ENCODE measurements around the gene FGFBP2.

The FGFBP2 gene

DNA sequence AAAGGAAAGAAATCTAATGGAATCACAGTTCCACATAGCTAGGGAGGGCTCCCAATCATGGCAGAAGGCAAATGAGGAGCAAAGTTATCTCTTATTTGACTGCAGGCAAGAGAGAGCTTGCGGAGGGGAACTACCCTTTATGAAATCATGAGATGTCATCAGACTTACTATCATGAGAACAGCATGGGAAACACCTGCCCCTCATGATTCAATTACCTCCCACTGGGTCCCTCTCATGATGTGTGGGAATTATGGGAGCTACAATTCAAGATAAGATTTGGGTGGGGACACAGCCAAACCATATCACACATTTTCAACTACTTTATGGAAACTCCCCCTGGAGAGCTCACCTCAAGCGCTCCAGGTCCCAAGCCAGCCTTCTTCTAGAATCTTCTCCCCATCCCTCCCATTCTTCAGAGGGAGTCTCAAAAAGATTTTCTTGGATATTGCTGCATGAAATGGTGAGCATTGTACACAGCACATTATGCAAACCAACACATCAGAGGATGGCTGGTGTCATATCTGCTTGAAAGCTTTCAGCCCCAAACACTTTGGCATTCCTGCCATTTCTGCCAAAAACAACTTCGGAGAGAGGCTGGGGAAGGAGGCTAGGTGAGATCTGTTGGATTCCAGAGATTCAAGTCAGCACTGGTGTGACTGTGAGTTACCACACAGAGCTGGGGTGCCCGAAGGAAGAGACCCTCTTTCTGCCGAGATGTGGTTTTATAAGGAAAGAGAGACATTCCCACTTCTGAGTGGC lies 31.3 kb downstream of the FGFBP2 start:
- Histone ChIP-seq H3K27me3 (ENCODE audit: control insufficient read depth in 1 of 2, insufficient read depth in 2 of 2, low read length in 2 of 2) (peaks cover 0 to 2% of the 10 kb centered on the region in 2 donors), H3K9ac (ENCODE audit: low read length in 2 of 2) (no peak overlapping the region), H3K9me3 (ENCODE audit: control insufficient read depth in 2 of 2, low read length in 2 of 2) (no peaks in the 10 kb centered on the region), H3K4me1 (ENCODE audit: control insufficient read depth, insufficient read depth, low read length) (no peaks in the 10 kb centered on the region), H3K4me3 (ENCODE audit: low read length in 2 of 2) (no peak overlapping the region), H3K36me3 (ENCODE audit: control insufficient read depth in 2 of 2, insufficient read depth in 2 of 2, low read length in 2 of 2) (no peaks in the 10 kb centered on the region), H3K27ac (ENCODE audit: low read length) (no peak overlapping the region)

DNA sequence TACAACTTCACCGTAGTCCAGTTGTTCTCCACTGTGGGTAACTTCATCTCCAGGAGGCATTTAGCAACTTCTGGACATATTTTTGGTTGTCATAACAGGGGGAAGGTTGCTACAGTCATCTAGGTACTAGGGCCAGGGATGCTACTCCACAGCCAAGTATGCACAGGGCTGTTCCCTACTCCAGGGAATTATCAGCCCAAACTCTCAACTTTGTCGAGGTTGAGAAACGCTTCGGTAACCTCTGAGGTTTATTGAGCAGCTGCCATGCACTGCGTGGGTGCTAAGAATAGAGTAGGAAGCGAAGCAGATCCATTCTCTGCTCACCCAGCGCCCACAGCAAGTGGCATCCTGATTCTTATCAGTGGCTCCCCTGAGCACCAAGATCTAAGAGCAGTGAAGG lies 32.7 kb downstream of the FGFBP2 start:
- H3K36me3 ChIP-seq (ENCODE audit: control insufficient read depth in 2 of 2, insufficient read depth in 2 of 2, low read length in 2 of 2), result no peaks in the 10 kb centered on the region
- no peaks in the 10 kb centered on the region for H3K4me1 ChIP-seq (ENCODE audit: control insufficient read depth, insufficient read depth, low read length)
- H3K9me3 ChIP-seq (ENCODE audit: control insufficient read depth in 2 of 2, low read length in 2 of 2), result no peaks in the 10 kb centered on the region
- H3K27ac ChIP-seq (ENCODE audit: low read length), result no peak overlapping the region
- no peak overlapping the region for H3K9ac ChIP-seq (ENCODE audit: low read length in 2 of 2)
- H3K27me3 ChIP-seq (ENCODE audit: control insufficient read depth in 1 of 2, insufficient read depth in 2 of 2, low read length in 2 of 2), result peaks cover 0 to 2% of the 10 kb centered on the region in 2 donors
- no peak overlapping the region for H3K4me3 ChIP-seq (ENCODE audit: low read length in 2 of 2)

DNA sequence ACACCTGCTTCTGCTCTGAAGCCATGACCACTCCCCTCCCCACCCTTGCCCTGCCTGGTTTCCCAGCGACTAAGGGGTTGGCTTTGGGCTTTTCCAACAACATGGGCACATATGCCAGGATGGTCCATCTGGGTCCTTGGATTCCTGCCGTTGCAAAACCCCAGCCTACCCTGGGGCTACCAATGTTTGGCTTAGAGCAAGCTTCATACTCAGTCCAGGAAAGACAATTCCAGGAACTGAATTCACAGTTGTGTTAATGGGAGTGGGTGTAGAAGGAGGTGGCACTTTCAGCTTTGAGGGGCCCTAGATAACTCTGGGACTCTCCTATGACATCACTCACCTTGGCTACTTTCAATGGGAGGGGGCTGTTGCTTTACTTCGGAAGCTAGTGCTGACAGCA lies 33.4 kb downstream of the FGFBP2 start:
- Histone ChIP-seq H3K27me3 (ENCODE audit: control insufficient read depth in 1 of 2, insufficient read depth in 2 of 2, low read length in 2 of 2) (peaks cover 0 to 2% of the 10 kb centered on the region in 2 donors), H3K9ac (ENCODE audit: low read length in 2 of 2) (no peak overlapping the region), H3K36me3 (ENCODE audit: control insufficient read depth in 2 of 2, insufficient read depth in 2 of 2, low read length in 2 of 2) (no peaks in the 10 kb centered on the region), H3K9me3 (ENCODE audit: control insufficient read depth in 2 of 2, low read length in 2 of 2) (no peaks in the 10 kb centered on the region), H3K4me3 (ENCODE audit: low read length in 2 of 2) (no peak overlapping the region), H3K27ac (ENCODE audit: low read length) (no peak overlapping the region), H3K4me1 (ENCODE audit: control insufficient read depth, insufficient read depth, low read length) (no peaks in the 10 kb centered on the region)

DNA sequence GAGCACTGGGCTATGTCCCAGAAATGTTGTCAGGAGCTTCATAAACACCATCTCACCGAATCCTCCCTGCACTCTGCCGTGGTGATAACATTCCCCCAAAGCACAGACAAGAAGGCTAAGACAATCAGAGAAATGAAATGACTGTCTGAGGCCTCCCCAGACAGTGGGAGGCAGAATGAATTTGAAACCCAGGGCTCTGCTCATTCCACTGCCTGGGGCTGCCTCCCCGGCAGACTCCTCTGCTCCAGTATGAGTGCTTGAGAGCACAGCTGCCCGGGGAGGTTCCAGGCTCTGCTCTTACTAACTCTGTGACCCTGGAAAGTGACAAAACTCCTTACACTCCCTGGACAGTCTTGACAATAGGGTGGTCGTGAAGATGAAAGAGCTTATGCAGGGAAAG lies 34.1 kb downstream of the FGFBP2 start:
- no peak overlapping the region for H3K9ac ChIP-seq (ENCODE audit: low read length in 2 of 2)
- no peak overlapping the region for H3K27ac ChIP-seq (ENCODE audit: low read length)
- no peaks in the 10 kb centered on the region for H3K9me3 ChIP-seq (ENCODE audit: control insufficient read depth in 2 of 2, low read length in 2 of 2)
- H3K4me3 ChIP-seq (ENCODE audit: low read length in 2 of 2), result no peak overlapping the region
- no peaks in the 10 kb centered on the region for H3K36me3 ChIP-seq (ENCODE audit: control insufficient read depth in 2 of 2, insufficient read depth in 2 of 2, low read length in 2 of 2)
- no peaks in the 10 kb centered on the region for H3K4me1 ChIP-seq (ENCODE audit: control insufficient read depth, insufficient read depth, low read length)
- peaks cover 0 to 2% of the 10 kb centered on the region in 2 donors for H3K27me3 ChIP-seq (ENCODE audit: control insufficient read depth in 1 of 2, insufficient read depth in 2 of 2, low read length in 2 of 2)

DNA sequence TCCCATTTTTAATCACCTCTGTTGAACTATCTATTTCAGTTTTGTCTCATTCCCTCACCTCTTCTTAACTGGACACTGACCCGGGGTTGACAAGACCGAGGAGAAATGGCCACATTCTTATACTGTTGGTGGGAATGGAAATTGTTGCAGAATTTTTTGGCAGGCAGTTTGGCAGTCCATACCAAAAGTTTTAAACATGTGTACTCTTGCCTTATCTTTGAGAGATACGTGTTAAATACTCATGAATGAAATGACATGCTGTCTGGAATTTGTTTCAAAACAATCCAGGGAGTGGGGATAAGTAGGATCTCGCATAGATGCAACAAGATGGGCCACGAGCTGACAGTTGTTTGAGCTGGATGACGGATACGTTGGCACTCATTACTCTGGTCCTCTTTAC lies 36.5 kb downstream of the FGFBP2 start:
- H3K27ac ChIP-seq (ENCODE audit: low read length), result no peak overlapping the region
- no peaks in the 10 kb centered on the region for H3K36me3 ChIP-seq (ENCODE audit: control insufficient read depth in 2 of 2, insufficient read depth in 2 of 2, low read length in 2 of 2)
- H3K9ac ChIP-seq (ENCODE audit: low read length in 2 of 2), result no peak overlapping the region
- H3K4me1 ChIP-seq (ENCODE audit: control insufficient read depth, insufficient read depth, low read length), result no peaks in the 10 kb centered on the region
- no peak overlapping the region for H3K4me3 ChIP-seq (ENCODE audit: low read length in 2 of 2)
- no peaks in the 10 kb centered on the region for H3K9me3 ChIP-seq (ENCODE audit: control insufficient read depth in 2 of 2, low read length in 2 of 2)
- peaks cover 0 to 2% of the 10 kb centered on the region in 2 donors for H3K27me3 ChIP-seq (ENCODE audit: control insufficient read depth in 1 of 2, insufficient read depth in 2 of 2, low read length in 2 of 2)

DNA sequence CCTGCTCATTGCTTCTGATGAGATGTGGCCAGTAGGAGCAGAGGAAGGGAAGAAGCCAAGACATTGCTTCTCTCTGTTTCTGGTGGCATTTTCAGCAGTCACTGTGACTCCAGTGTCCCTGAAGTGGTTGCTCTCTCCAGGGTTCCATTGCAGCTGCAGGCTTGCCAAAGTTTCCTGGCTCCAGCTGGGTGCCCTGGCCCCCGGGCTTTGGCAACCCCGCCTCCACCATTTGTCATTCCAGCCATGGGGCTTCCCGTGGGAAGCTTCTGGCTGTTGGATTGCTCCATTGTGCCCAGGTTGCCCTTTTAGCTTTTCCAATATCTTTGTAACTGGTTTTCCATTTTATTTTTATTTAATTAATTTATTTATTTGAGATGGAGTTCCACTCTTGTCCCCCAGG lies 37.1 kb downstream of the FGFBP2 start:
- peaks cover 0 to 2% of the 10 kb centered on the region in 2 donors for H3K27me3 ChIP-seq (ENCODE audit: control insufficient read depth in 1 of 2, insufficient read depth in 2 of 2, low read length in 2 of 2)
- no peaks in the 10 kb centered on the region for H3K4me1 ChIP-seq (ENCODE audit: control insufficient read depth, insufficient read depth, low read length)

DNA sequence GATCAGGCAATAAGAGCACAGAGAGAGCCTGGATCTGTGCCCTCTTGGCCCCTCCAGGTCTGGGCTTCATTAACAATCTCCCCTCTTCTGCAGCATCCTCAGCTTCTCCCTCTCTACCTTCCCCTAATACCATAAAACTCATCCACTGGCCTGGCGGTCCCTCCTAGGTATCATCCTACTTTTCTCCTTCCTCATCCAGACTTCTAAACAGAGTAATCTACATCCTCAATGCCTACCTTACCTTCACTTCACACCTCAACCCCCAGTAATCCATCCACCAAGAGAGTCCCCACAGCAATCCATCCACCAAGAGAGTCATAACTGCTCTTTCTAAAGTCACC lies 41.4 kb downstream of the FGFBP2 start:
- Histone ChIP-seq H3K9ac (ENCODE audit: low read length in 2 of 2) (no peak overlapping the region), H3K27me3 (ENCODE audit: control insufficient read depth in 1 of 2, insufficient read depth in 2 of 2, low read length in 2 of 2) (no peaks in the 10 kb centered on the region), H3K36me3 (ENCODE audit: control insufficient read depth in 2 of 2, insufficient read depth in 2 of 2, low read length in 2 of 2) (no peaks in the 10 kb centered on the region), H3K4me1 (ENCODE audit: control insufficient read depth, insufficient read depth, low read length) (no peaks in the 10 kb centered on the region), H3K27ac (ENCODE audit: low read length) (no peak overlapping the region), H3K4me3 (ENCODE audit: low read length in 2 of 2) (no peak overlapping the region), H3K9me3 (ENCODE audit: control insufficient read depth in 2 of 2, low read length in 2 of 2) (no peaks in the 10 kb centered on the region)

More for the DNA sequence above, 37.1 kb downstream of the FGFBP2 start:
- Histone ChIP-seq H3K9ac (ENCODE audit: low read length in 2 of 2) (no peak overlapping the region), H3K4me3 (ENCODE audit: low read length in 2 of 2) (no peak overlapping the region), H3K9me3 (ENCODE audit: control insufficient read depth in 2 of 2, low read length in 2 of 2) (no peaks in the 10 kb centered on the region), H3K27ac (ENCODE audit: low read length) (no peak overlapping the region), H3K36me3 (ENCODE audit: control insufficient read depth in 2 of 2, insufficient read depth in 2 of 2, low read length in 2 of 2) (no peaks in the 10 kb centered on the region)

DNA sequence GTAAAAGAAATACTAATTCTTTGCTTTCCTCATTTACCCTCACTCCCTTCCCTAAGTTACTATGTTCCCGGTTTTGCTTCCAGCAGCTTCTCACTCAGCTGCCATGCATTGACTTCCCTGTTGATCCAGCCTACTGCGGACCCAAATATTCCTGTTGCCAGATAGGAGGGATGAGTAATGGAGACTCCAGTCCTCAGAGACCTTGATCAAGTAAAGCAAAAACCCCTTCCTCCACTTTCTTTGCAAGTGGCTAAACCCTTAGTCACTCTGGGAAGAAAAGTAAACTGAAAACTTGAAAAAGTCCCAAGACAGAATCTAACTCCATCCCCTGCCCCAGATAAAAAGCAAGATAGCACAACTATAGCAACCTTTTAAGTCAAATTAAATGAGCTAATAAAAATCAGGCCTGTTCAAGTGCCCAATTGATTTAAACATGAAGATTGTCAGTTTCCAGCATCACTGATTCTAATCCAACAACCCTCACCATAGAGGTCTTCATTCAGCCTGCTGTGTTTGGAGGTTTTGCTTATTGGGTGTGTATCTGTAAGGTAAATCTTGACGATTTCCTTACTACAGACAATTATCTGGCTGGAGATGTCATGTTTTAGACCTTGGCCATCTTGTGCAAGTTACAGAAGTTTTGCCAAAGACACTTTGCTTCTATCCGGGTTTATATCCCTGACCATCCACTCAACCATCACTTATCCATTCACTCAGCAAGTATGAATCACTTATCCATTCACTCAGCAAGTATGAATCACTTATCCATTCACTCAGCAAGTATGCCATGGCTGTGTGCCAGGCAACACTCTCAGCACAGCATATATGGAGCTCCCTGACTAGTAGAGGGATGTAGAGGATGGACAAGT lies 42.0 kb downstream of the FGFBP2 start:
- Histone ChIP-seq H3K36me3 (ENCODE audit: control insufficient read depth in 2 of 2, insufficient read depth in 2 of 2, low read length in 2 of 2) (no peaks in the 10 kb centered on the region), H3K4me3 (ENCODE audit: low read length in 2 of 2) (no peak overlapping the region), H3K4me1 (ENCODE audit: control insufficient read depth, insufficient read depth, low read length) (no peaks in the 10 kb centered on the region), H3K9ac (ENCODE audit: low read length in 2 of 2) (no peak overlapping the region), H3K27ac (ENCODE audit: low read length) (no peak overlapping the region), H3K9me3 (ENCODE audit: control insufficient read depth in 2 of 2, low read length in 2 of 2) (no peaks in the 10 kb centered on the region), H3K27me3 (ENCODE audit: control insufficient read depth in 1 of 2, insufficient read depth in 2 of 2, low read length in 2 of 2) (no peaks in the 10 kb centered on the region)

DNA sequence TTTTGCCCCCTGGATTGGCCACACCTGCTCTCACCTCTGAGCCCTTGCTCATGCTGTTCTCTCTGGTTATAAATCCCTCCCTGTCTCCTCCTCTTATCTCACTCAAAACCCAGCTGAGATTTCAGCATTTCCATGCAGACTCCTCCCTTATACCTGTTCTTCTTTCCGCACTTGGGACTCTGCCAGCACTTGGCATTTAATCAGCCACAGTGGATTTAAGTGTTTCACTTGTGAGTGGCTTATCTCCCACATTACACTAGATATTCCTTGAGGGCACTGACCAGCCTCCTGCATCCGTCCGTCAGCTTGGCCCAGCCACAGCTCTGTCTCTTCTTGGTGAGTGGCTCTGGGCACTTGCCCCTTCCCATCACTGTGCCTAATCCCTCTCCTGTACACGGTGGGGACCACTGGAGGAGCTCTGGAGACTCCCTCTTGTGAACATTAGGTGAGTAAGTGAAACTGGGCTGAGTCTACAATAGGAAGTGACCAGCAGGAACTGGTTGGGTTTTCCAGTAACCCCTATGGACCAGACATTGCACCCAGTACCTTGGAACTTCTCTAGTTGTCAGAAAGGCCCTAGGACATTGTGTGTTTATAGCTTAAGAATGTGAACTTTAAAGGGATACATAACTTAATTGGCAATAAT lies 44.4 kb downstream of the FGFBP2 start:
- Histone ChIP-seq H3K4me1 (ENCODE audit: control insufficient read depth, insufficient read depth, low read length) (no peaks in the 10 kb centered on the region), H3K27me3 (ENCODE audit: control insufficient read depth in 1 of 2, insufficient read depth in 2 of 2, low read length in 2 of 2) (no peaks in the 10 kb centered on the region), H3K36me3 (ENCODE audit: control insufficient read depth in 2 of 2, insufficient read depth in 2 of 2, low read length in 2 of 2) (no peaks in the 10 kb centered on the region), H3K27ac (ENCODE audit: low read length) (no peak overlapping the region), H3K4me3 (ENCODE audit: low read length in 2 of 2) (no peak overlapping the region), H3K9me3 (ENCODE audit: control insufficient read depth in 2 of 2, low read length in 2 of 2) (no peaks in the 10 kb centered on the region), H3K9ac (ENCODE audit: low read length in 2 of 2) (no peak overlapping the region)

DNA sequence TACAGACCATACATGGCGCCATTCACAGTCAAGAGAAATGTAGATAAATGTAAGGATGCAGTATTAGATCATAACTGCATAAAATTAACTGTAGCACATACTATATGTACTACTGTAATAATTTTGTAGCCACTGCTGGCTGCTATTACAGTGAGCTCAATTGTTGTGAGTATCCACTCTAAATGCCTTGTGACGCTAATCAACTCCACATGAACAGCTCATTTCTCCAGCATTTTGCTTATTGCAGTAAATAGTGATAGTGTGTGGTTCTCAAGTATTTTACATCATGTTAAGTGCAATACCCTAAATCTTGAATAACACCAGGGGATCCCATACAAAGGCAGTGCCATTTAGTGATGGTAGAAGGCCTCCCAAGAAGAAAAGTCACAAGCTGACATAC lies 45.7 kb downstream of the FGFBP2 start:
- Histone ChIP-seq H3K4me1 (ENCODE audit: control insufficient read depth, insufficient read depth, low read length) (no peaks in the 10 kb centered on the region), H3K9ac (ENCODE audit: low read length in 2 of 2) (no peak overlapping the region), H3K36me3 (ENCODE audit: control insufficient read depth in 2 of 2, insufficient read depth in 2 of 2, low read length in 2 of 2) (no peaks in the 10 kb centered on the region), H3K27ac (ENCODE audit: low read length) (no peak overlapping the region), H3K9me3 (ENCODE audit: control insufficient read depth in 2 of 2, low read length in 2 of 2) (no peaks in the 10 kb centered on the region), H3K4me3 (ENCODE audit: low read length in 2 of 2) (no peak overlapping the region), H3K27me3 (ENCODE audit: control insufficient read depth in 1 of 2, insufficient read depth in 2 of 2, low read length in 2 of 2) (no peaks in the 10 kb centered on the region)

Data from stomach smooth muscle (tissue), 2 donors.